Endothelial cell of umbilical vein (primary cell): ENCODE results near the gene AUTS2. TPM values are rescaled to one million over a fixed set of nuclear protein-coding genes. Genes with fewer than 3 reads are reported as not detected.

Source experiments
- BruUV-seq: library from RNA; stranded (reverse); fragments of 400-500 nt; replicated peaks from 2 replicates; lab custom pipeline; 2021; lab: Mats Ljungman, UMichigan
- CTCF ChIA-PET: fragments of 300-600, 350-600 bp; sonication (Branson Sonifier 250); formaldehyde crosslinking; loops from one replicate; lab custom pipeline; 2021; ENCODE audit warnings: antibody characterized with exemption, inconsistent platforms; lab: Charles Lee
- POLR2A ChIA-PET: fragments of 300-600, 350-600 bp; sonication (Branson Sonifier 250); formaldehyde crosslinking; loops from one replicate; lab custom pipeline; 2021; ENCODE audit warnings: antibody characterized with exemption, inconsistent platforms; lab: Charles Lee
- DNase-seq: peaks from one replicate; pipeline ENCODE4 v3.0.0-alpha.2; 2011; ENCODE audit warnings: low read depth, low spot score
- FAIRE-seq: peaks from 2 replicates; lab custom pipeline; 2011; peaks lifted over from hg19 to GRCh38; lab: Jason Lieb, UNC
- H2AFZ ChIP-seq: 2 replicates; pipeline ENCODE4 v1.6.0; 2012; ENCODE audit warnings: low read depth, low read length, control low read depth, inconsistent platforms
- H3K27ac ChIP-seq: 2 replicates; pipeline ENCODE4 v1.5.1; 2011; ENCODE audit warnings: low read depth, mild to moderate bottlenecking, control low read depth, low read length, moderate library complexity; ENCODE audit not compliant: insufficient read depth
- H3K27me3 ChIP-seq, 2 experiments: 2 replicates each; pipeline versions ENCODE4 v1.6.0 to v1.6.1; 2011; ENCODE audit warnings: low read length in 2 of 2, mixed read lengths in 1 of 2; ENCODE audit not compliant: control insufficient read depth in 2 of 2, insufficient read depth in 2 of 2
- H3K36me3 ChIP-seq, 2 experiments: 2 replicates in 1 of 2; 3 replicates in 1 of 2; pipeline ENCODE4 v1.5.1; 2011; ENCODE audit warnings: low read length in 2 of 2, mild to moderate bottlenecking in 1 of 2, moderate library complexity in 1 of 2; ENCODE audit not compliant: control insufficient read depth in 2 of 2, insufficient read depth in 2 of 2; ENCODE audit errors: extremely low read depth in 1 of 2
- H3K4me1 ChIP-seq: 3 replicates; pipeline ENCODE4 v1.5.1; 2011; ENCODE audit warnings: mild to moderate bottlenecking, low read length; ENCODE audit not compliant: control insufficient read depth, insufficient read depth; ENCODE audit errors: extremely low read depth
- H3K4me2 ChIP-seq: 2 replicates; pipeline ENCODE4 v1.6.1; 2011; ENCODE audit warnings: low read length, control low read depth, mixed read lengths; ENCODE audit not compliant: insufficient read depth
- H3K4me3 ChIP-seq, 3 experiments: fragments of 200-600 bp in 1 of 3; sonication (generic), shearing (Covaris generic) in 1 of 3; replicated peaks in 1 of 3; 2 replicates each; pipeline ENCODE4 v1.5.1; 2011 to 2016; ENCODE audit warnings: control low read depth in 3 of 3, low read length in 3 of 3, mild to moderate bottlenecking in 2 of 3, inconsistent platforms in 1 of 3, low read depth in 1 of 3, moderate library complexity in 1 of 3; ENCODE audit not compliant: insufficient read depth in 1 of 3
- H3K79me2 ChIP-seq: 2 replicates; pipeline ENCODE4 v1.6.0; 2012; ENCODE audit warnings: low read length, inconsistent platforms; ENCODE audit not compliant: control insufficient read depth, insufficient read depth
- H3K9ac ChIP-seq: replicated peaks from 2 replicates; pipeline ENCODE3; 2011; ENCODE audit warnings: low read length, control low read depth; ENCODE audit not compliant: insufficient read depth; ENCODE audit errors: extremely low read depth
- H3K9me1 ChIP-seq: replicated peaks from 3 replicates; pipeline ENCODE4 v1.6.0; 2011; ENCODE audit warnings: mild to moderate bottlenecking, low read length; ENCODE audit not compliant: control insufficient read depth, insufficient read depth; ENCODE audit errors: extremely low read depth
- H3K9me3 ChIP-seq: replicated peaks from 2 replicates; pipeline ENCODE4 v1.5.1; 2012; ENCODE audit warnings: low read length, inconsistent platforms; ENCODE audit not compliant: control insufficient read depth, insufficient read depth
- H4K20me1 ChIP-seq: replicated peaks from 2 replicates; pipeline ENCODE3; 2011; ENCODE audit warnings: mild to moderate bottlenecking, low read length; ENCODE audit not compliant: control insufficient read depth, insufficient read depth; ENCODE audit errors: extremely low read depth
- EZH2 ChIP-seq: IDR thresholded peaks from 2 replicates; pipeline ENCODE4 v1.6.1; 2012; ENCODE audit warnings: borderline replicate concordance, low read depth, mild to moderate bottlenecking, moderate library complexity, low read length, inconsistent platforms; ENCODE audit not compliant: severe bottlenecking
- FOS ChIP-seq: IDR thresholded peaks from 2 replicates; pipeline ENCODE4 v1.6.1; 2011; ENCODE audit warnings: mild to moderate bottlenecking, low read length, moderate library complexity, borderline replicate concordance; ENCODE audit not compliant: insufficient read depth
- GATA2 ChIP-seq: IDR thresholded peaks from 2 replicates; pipeline ENCODE4 v1.7.0; 2011; ENCODE audit warnings: low read depth, mild to moderate bottlenecking, moderate library complexity, mixed read lengths, low read length; ENCODE audit not compliant: insufficient read length, insufficient read depth
- JUN ChIP-seq: IDR thresholded peaks from 2 replicates; pipeline ENCODE4 v1.6.1; 2011; ENCODE audit warnings: borderline replicate concordance, low read depth; ENCODE audit not compliant: insufficient read length, insufficient read depth
- MAX ChIP-seq: IDR thresholded peaks from 2 replicates; pipeline ENCODE4 v1.6.1; 2011; ENCODE audit not compliant: insufficient read depth, insufficient read length
- MYC ChIP-seq: IDR thresholded peaks from one replicate; pipeline ENCODE4 v1.6.1; 2011; ENCODE audit warnings: mild to moderate bottlenecking, low read depth, low read length
- POLR2A ChIP-seq: IDR thresholded peaks from 2 replicates; pipeline ENCODE4 v1.6.1; 2012; ENCODE audit warnings: low read depth, mild to moderate bottlenecking, control low read depth, low read length
- POLR2AphosphoS5 ChIP-seq: IDR thresholded peaks from 2 replicates; pipeline ENCODE4 v1.6.1; 2012; ENCODE audit warnings: low read depth, mild to moderate bottlenecking, control low read depth, low read length, moderate library complexity; ENCODE audit not compliant: insufficient read depth
- dilution Hi-C: fragments of 300-500 bp; cut with MboI; formaldehyde crosslinking; loops from one replicate; pipeline ENCODE4 v1.15.0; 2019; ENCODE audit warnings: low sequenced_read_pairs; ENCODE audit not compliant: extremely low pct_ligation_motif_present
- intact Hi-C: fragments of 100-400 bp; cut with micrococcal nuclease; formaldehyde crosslinking; loops from one replicate; pipeline ENCODE4 v1.10.0; 2022
- polyA plus RNA-seq, 4 experiments: library from polyadenylated mRNA; depleted of rRNA in 3 of 4; stranded (reverse) in 3 of 4; unstranded in 1 of 4; fragments of >200 nt; gene quantifications; 2 replicates each; pipeline versions ENCODE4 v1.2.1 to v1.2.3, GENCODE V29; 2011 to 2012; ENCODE audit warnings: missing spikeins in 1 of 4
- total RNA-seq: library from RNA; stranded (reverse); gene quantifications from 2 replicates; pipeline ENCODE4 v1.2.3, GENCODE V29; 2021
- TF ChIP-seq, protein P1 (sequence below), 2 donors: IDR thresholded peaks; 1 replicate in 1 of 2; 2 replicates in 1 of 2; pipeline ENCODE4 v1.5.1; 2011; ENCODE audit warnings: low read length in 2 of 2, mild to moderate bottlenecking in 2 of 2, moderate library complexity in 2 of 2, control low read depth in 1 of 2, inconsistent platforms in 1 of 2, low read depth in 1 of 2; ENCODE audit not compliant: insufficient read depth in 1 of 2; ENCODE audit errors: extremely low read depth in 1 of 2

AUTS2 gene
- total and polyA plus RNA-seq, 2 donors (not counting 3 experiments of a cell fraction or from before 2014, with no cell fraction given) = 0.59 to 8.0 TPM

DNA sequence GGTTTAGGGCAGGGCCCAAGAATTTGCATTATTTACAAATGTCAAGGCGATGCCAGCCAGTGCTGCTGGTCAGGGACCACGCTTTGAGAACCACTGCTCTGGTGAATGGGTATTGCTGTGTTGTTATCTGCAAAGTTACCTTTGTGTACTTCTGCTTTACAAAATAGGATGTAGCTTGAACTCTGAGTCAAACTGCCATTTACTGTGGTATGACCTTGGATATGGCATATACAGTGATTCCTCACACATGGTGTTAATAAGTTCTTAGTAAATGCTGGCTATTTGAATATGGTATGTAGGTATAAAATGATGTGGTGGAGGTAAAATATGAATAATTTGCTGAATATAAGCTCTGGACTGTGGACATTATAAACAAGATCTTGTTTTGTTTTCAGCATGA, 148.9 kb downstream of the AUTS2 start:
- dilution Hi-C loops = no loop called here
- no peak for TF ChIP-seq EZH2
- TF ChIP-seq, protein P1, sequence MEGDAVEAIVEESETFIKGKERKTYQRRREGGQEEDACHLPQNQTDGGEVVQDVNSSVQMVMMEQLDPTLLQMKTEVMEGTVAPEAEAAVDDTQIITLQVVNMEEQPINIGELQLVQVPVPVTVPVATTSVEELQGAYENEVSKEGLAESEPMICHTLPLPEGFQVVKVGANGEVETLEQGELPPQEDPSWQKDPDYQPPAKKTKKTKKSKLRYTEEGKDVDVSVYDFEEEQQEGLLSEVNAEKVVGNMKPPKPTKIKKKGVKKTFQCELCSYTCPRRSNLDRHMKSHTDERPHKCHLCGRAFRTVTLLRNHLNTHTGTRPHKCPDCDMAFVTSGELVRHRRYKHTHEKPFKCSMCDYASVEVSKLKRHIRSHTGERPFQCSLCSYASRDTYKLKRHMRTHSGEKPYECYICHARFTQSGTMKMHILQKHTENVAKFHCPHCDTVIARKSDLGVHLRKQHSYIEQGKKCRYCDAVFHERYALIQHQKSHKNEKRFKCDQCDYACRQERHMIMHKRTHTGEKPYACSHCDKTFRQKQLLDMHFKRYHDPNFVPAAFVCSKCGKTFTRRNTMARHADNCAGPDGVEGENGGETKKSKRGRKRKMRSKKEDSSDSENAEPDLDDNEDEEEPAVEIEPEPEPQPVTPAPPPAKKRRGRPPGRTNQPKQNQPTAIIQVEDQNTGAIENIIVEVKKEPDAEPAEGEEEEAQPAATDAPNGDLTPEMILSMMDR (IDR thresholded peaks at IDR 0.05; ENCODE audit: extremely low read depth in 1 of 2, insufficient read depth in 1 of 2, low read depth in 1 of 2, low read length in 2 of 2) = no peak
- no peak for TF ChIP-seq MYC
- TF ChIP-seq POLR2AphosphoS5 = no peak
- no peak for TF ChIP-seq MAX
- no peak for TF ChIP-seq GATA2
- TF ChIP-seq POLR2A = no peak
- TF ChIP-seq JUN = no peak
- TF ChIP-seq FOS = no peak
- POLR2A ChIA-PET = no interaction called here

More for the DNA sequence above, 148.9 kb downstream of the AUTS2 start:
- Histone ChIP-seq H3K9me3 (no peaks in the 10 kb centered on the region), H3K79me2 (no peaks in the 10 kb centered on the region), H3K4me1 (no peaks in the 10 kb centered on the region), H3K27ac (no peak overlapping the region), H3K9me1 (no peaks in the 10 kb centered on the region), H3K4me3 (no peak overlapping the region), H3K36me3 (no peaks in the 10 kb centered on the region), H4K20me1 (no peaks in the 10 kb centered on the region), H2AFZ (no peak overlapping the region), H3K4me2 (no peak overlapping the region), H3K27me3 (no peaks in the 10 kb centered on the region), H3K9ac (no peak overlapping the region)
- CTCF ChIA-PET = no interaction called here
- FAIRE-seq = no peak
- intact Hi-C loops = no loop called here
- BruUV-seq = no TSS peak
- DNase-seq = no peak
